ENCODE results near the gene ACRBP. TPM values are rescaled to one million over a fixed set of nuclear protein-coding genes. Genes with fewer than 3 reads are reported as not detected.

ACRBP gene
- 1.2 and 1.5 TPM in 2 replicates for total RNA-seq

- Mint-ChIP-seq H3K27me3 (ENCODE audit: low read depth) (peaks cover 6% of the 10 kb centered on the region), H3K4me3 (ENCODE audit: low read depth) (peak within 1 kb of the TSS; percentile 52), H3K4me1 (ENCODE audit: low read depth) (no peaks in the 10 kb centered on the region), H3K27ac (peak within 1 kb of the TSS; percentile 36), H3K36me3 (ENCODE audit: low read depth) (peaks cover 50% of the 10 kb centered on the region), H3K9me3 (peaks cover 22% of the 10 kb centered on the region)
- DNase-seq (ENCODE audit: low spot score), result peak; percentile 20
- intact Hi-C loops (cut with micrococcal nuclease), result no loop called here
These were observed at the start of gene ACRBP for GRCh38 chr12:6647083-6647604. Gene ACRBP, minus strand, starts transcription at chr12:6647432. Its CDS starts 66 bp downstream, at chr12:6647366.

GRCh38 chr12:6695313-6696045 lies 48.2 kb upstream of the ACRBP start:
- intact Hi-C loops (cut with micrococcal nuclease), result no loop called here
- no peak overlapping the region for H3K4me3 Mint-ChIP-seq (ENCODE audit: low read depth)
- no peak overlapping the region for H3K27ac Mint-ChIP-seq
- H3K9me3 Mint-ChIP-seq, result no peaks in the 10 kb centered on the region
- H3K4me1 Mint-ChIP-seq (ENCODE audit: low read depth), result peaks cover 7% of the 10 kb centered on the region
- H3K27me3 Mint-ChIP-seq (ENCODE audit: low read depth), result peaks cover 19% of the 10 kb centered on the region
- H3K36me3 Mint-ChIP-seq (ENCODE audit: low read depth), result no peaks in the 10 kb centered on the region
- DNase-seq (ENCODE audit: low spot score), result no peak

GRCh38 chr12:6694701-6695100 lies 47.5 kb upstream of the ACRBP start:
- Mint-ChIP-seq H3K27me3 (ENCODE audit: low read depth) (peaks cover 18% of the 10 kb centered on the region), H3K9me3 (no peaks in the 10 kb centered on the region), H3K36me3 (ENCODE audit: low read depth) (no peaks in the 10 kb centered on the region), H3K4me3 (ENCODE audit: low read depth) (no peak overlapping the region), H3K27ac (no peak overlapping the region), H3K4me1 (ENCODE audit: low read depth) (peaks cover 10% of the 10 kb centered on the region)
- DNase-seq (ENCODE audit: low spot score), result no peak
- intact Hi-C loops (cut with micrococcal nuclease), result no loop called here

- H3K27ac Mint-ChIP-seq, result no peak overlapping the region
- no peak for DNase-seq (ENCODE audit: low spot score)
These were observed 46.7 kb upstream of the ACRBP start for GRCh38 chr12:6693832-6694355.

GRCh38 chr12:6692888-6693287 lies 45.7 kb upstream of the ACRBP start:
- peaks cover 8% of the 10 kb centered on the region for H3K36me3 Mint-ChIP-seq (ENCODE audit: low read depth)
- no peak for DNase-seq (ENCODE audit: low spot score)
- H3K9me3 Mint-ChIP-seq, result no peaks in the 10 kb centered on the region
- H3K4me3 Mint-ChIP-seq (ENCODE audit: low read depth), result no peak overlapping the region
- H3K27ac Mint-ChIP-seq, result no peak overlapping the region
- peaks cover 9% of the 10 kb centered on the region for H3K4me1 Mint-ChIP-seq (ENCODE audit: low read depth)
- H3K27me3 Mint-ChIP-seq (ENCODE audit: low read depth), result peaks cover under 1% of the 10 kb centered on the region
- intact Hi-C loops (cut with micrococcal nuclease), result no loop called here

More at GRCh38 chr12:6693832-6694355, 46.7 kb upstream of the ACRBP start:
- no peaks in the 10 kb centered on the region for H3K9me3 Mint-ChIP-seq
- H3K4me3 Mint-ChIP-seq (ENCODE audit: low read depth), result no peak overlapping the region
- intact Hi-C loops (cut with micrococcal nuclease), result no loop called here
- peaks cover 5% of the 10 kb centered on the region for H3K4me1 Mint-ChIP-seq (ENCODE audit: low read depth)
- H3K36me3 Mint-ChIP-seq (ENCODE audit: low read depth), result no peaks in the 10 kb centered on the region
- H3K27me3 Mint-ChIP-seq (ENCODE audit: low read depth), result peaks cover 10% of the 10 kb centered on the region

- H3K9me3 Mint-ChIP-seq, result no peaks in the 10 kb centered on the region
- H3K27ac Mint-ChIP-seq, result no peak overlapping the region
- H3K27me3 Mint-ChIP-seq (ENCODE audit: low read depth), result no peaks in the 10 kb centered on the region
- no peak overlapping the region for H3K4me3 Mint-ChIP-seq (ENCODE audit: low read depth)
- DNase-seq (ENCODE audit: low spot score), result no peak
- H3K4me1 Mint-ChIP-seq (ENCODE audit: low read depth), result peaks cover 23% of the 10 kb centered on the region
- H3K36me3 Mint-ChIP-seq (ENCODE audit: low read depth), result peaks cover 22% of the 10 kb centered on the region
- intact Hi-C loops (cut with micrococcal nuclease), result no loop called here
These were observed 44.2 kb upstream of the ACRBP start for GRCh38 chr12:6691473-6691872.

- peak within 1 kb of the TSS; percentile 96 for H3K4me3 Mint-ChIP-seq (ENCODE audit: low read depth)
- intact Hi-C loops (cut with micrococcal nuclease), result loop anchor here (1.0 to 10.0 kb wide), 8 partner anchors 26 to 224 kb away; partner anchors contain the start of genes CHD4, COPS7A, ING4 and MLF2
- H3K27ac Mint-ChIP-seq, result peak within 1 kb of the TSS; percentile 92
- H3K36me3 Mint-ChIP-seq (ENCODE audit: low read depth), result peaks cover 38% of the 10 kb centered on the region
- H3K9me3 Mint-ChIP-seq, result no peaks in the 10 kb centered on the region
- H3K4me1 Mint-ChIP-seq (ENCODE audit: low read depth), result peaks cover 35% of the 10 kb centered on the region
- H3K27me3 Mint-ChIP-seq (ENCODE audit: low read depth), result no peaks in the 10 kb centered on the region
- DNase-seq (ENCODE audit: low spot score), result peak; percentile 95
These were observed 42.0 kb upstream of the ACRBP start, which contains the start of gene ZNF384 for GRCh38 chr12:6688999-6689882. Gene ZNF384, minus strand, starts transcription at chr12:6689375. Its CDS starts 9,855 bp downstream, at chr12:6679520.

- Mint-ChIP-seq H3K36me3 (ENCODE audit: low read depth) (peaks cover 43% of the 10 kb centered on the region), H3K27ac (peak overlapping the region; percentile 92), H3K27me3 (ENCODE audit: low read depth) (no peaks in the 10 kb centered on the region), H3K9me3 (no peaks in the 10 kb centered on the region), H3K4me3 (ENCODE audit: low read depth) (peak overlapping the region; percentile 96), H3K4me1 (ENCODE audit: low read depth) (peaks cover 35% of the 10 kb centered on the region)
- DNase-seq (ENCODE audit: low spot score), result peak; percentile 39
- intact Hi-C loops (cut with micrococcal nuclease), result loop anchor here (2.0 to 10.0 kb wide), 5 partner anchors 64 to 224 kb away; partner anchors contain the start of genes CHD4, MLF2 and NOP2
These were observed 41.3 kb upstream of the ACRBP start for GRCh38 chr12:6688543-6688998.

GRCh38 chr12:6685814-6686213 lies 38.6 kb upstream of the ACRBP start:
- H3K27ac Mint-ChIP-seq, result no peak overlapping the region

GRCh38 chr12:6684609-6685008 lies 37.4 kb upstream of the ACRBP start:
- Mint-ChIP-seq H3K36me3 (ENCODE audit: low read depth) (peaks cover 62% of the 10 kb centered on the region), H3K4me1 (ENCODE audit: low read depth) (peaks cover 37% of the 10 kb centered on the region), H3K27ac (no peak overlapping the region), H3K4me3 (ENCODE audit: low read depth) (no peak overlapping the region), H3K27me3 (ENCODE audit: low read depth) (no peaks in the 10 kb centered on the region), H3K9me3 (no peaks in the 10 kb centered on the region)
- intact Hi-C loops (cut with micrococcal nuclease), result loop anchor here (1.0 to 10.0 kb wide), 5 partner anchors 21 to 220 kb away; partner anchors contain the start of genes ING4 and NOP2
- DNase-seq (ENCODE audit: low spot score), result no peak

More at GRCh38 chr12:6685814-6686213, 38.6 kb upstream of the ACRBP start:
- peaks cover 40% of the 10 kb centered on the region for H3K4me1 Mint-ChIP-seq (ENCODE audit: low read depth)
- H3K27me3 Mint-ChIP-seq (ENCODE audit: low read depth), result no peaks in the 10 kb centered on the region
- no peak overlapping the region for H3K4me3 Mint-ChIP-seq (ENCODE audit: low read depth)
- H3K9me3 Mint-ChIP-seq, result no peaks in the 10 kb centered on the region
- intact Hi-C loops (cut with micrococcal nuclease), result loop anchor here (5.0 to 10.0 kb wide), 3 partner anchors 106 to 221 kb away; partner anchors contain the start of gene NOP2
- H3K36me3 Mint-ChIP-seq (ENCODE audit: low read depth), result peaks cover 57% of the 10 kb centered on the region
- DNase-seq (ENCODE audit: low spot score), result no peak

GRCh38 chr12:6676962-6677361 lies 29.7 kb upstream of the ACRBP start:
- Mint-ChIP-seq H3K27ac (no peak overlapping the region), H3K4me1 (ENCODE audit: low read depth) (peaks cover 2% of the 10 kb centered on the region), H3K36me3 (ENCODE audit: low read depth) (peaks cover 74% of the 10 kb centered on the region), H3K27me3 (ENCODE audit: low read depth) (no peaks in the 10 kb centered on the region), H3K9me3 (no peaks in the 10 kb centered on the region), H3K4me3 (ENCODE audit: low read depth) (no peak overlapping the region)
- DNase-seq (ENCODE audit: low spot score), result no peak
- intact Hi-C loops (cut with micrococcal nuclease), result no loop called here

- no peaks in the 10 kb centered on the region for H3K9me3 Mint-ChIP-seq
- DNase-seq (ENCODE audit: low spot score), result no peak
- H3K27ac Mint-ChIP-seq, result no peak overlapping the region
- peaks cover 87% of the 10 kb centered on the region for H3K36me3 Mint-ChIP-seq (ENCODE audit: low read depth)
- no peak overlapping the region for H3K4me3 Mint-ChIP-seq (ENCODE audit: low read depth)
- no peaks in the 10 kb centered on the region for H3K4me1 Mint-ChIP-seq (ENCODE audit: low read depth)
- intact Hi-C loops (cut with micrococcal nuclease), result no loop called here
- no peaks in the 10 kb centered on the region for H3K27me3 Mint-ChIP-seq (ENCODE audit: low read depth)
These were observed 24.9 kb upstream of the ACRBP start for GRCh38 chr12:6672143-6672542.

Data from activated T-helper 2 cell treated with anti-CD3 and anti-CD28 coated beads, Interferon-gamma antibody, Interleukin-2, Interleukin-4, amounts not matched to agents 10 μg/mL and 5 μg/mL and 100 μg/mL, durations not matched to agents 14 hours and 24 hours and 36 hours (primary cell).